Fibroblast of mammary gland (primary cell): ENCODE measurements around the gene FASTKD1.
"Not testable (repeated sequence)": the region's sequence is repeated elsewhere in the genome, so short reads cannot be mapped to it uniquely, and the experiment has no call there.

ENCODE experiments used
- DNase-seq: peaks from one replicate; pipeline ENCODE4 v3.0.0-alpha.2; 2010; ENCODE audit warnings: low read depth
- H3K4me3 ChIP-seq: 2 replicates; pipeline ENCODE4 v1.5.1; 2011; ENCODE audit warnings: low read depth, mild to moderate bottlenecking, low read length, moderate library complexity; ENCODE audit not compliant: control insufficient read depth
- TF ChIP-seq, protein P1 (sequence below): conservative IDR thresholded peaks from 2 replicates; pipeline ENCODE4 v1.5.1; 2011; ENCODE audit warnings: low read depth, low read length, inconsistent platforms; ENCODE audit not compliant: control insufficient read depth, insufficient read depth

Gene FASTKD1, protein sequence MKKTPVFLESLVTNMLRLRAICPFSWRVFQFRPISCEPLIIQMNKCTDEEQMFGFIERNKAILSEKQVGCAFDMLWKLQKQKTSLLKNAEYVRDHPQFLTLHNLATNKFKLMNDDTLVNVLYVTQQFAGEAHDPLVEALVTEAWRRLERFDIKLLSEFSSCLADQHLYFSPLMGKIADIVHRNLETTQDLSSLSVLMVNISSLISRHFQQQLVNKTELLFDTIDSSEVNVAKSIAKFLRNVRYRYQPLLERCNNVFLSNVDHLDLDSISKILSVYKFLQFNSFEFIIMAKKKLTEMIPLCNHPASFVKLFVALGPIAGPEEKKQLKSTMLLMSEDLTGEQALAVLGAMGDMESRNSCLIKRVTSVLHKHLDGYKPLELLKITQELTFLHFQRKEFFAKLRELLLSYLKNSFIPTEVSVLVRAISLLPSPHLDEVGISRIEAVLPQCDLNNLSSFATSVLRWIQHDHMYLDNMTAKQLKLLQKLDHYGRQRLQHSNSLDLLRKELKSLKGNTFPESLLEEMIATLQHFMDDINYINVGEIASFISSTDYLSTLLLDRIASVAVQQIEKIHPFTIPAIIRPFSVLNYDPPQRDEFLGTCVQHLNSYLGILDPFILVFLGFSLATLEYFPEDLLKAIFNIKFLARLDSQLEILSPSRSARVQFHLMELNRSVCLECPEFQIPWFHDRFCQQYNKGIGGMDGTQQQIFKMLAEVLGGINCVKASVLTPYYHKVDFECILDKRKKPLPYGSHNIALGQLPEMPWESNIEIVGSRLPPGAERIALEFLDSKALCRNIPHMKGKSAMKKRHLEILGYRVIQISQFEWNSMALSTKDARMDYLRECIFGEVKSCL

DNA sequence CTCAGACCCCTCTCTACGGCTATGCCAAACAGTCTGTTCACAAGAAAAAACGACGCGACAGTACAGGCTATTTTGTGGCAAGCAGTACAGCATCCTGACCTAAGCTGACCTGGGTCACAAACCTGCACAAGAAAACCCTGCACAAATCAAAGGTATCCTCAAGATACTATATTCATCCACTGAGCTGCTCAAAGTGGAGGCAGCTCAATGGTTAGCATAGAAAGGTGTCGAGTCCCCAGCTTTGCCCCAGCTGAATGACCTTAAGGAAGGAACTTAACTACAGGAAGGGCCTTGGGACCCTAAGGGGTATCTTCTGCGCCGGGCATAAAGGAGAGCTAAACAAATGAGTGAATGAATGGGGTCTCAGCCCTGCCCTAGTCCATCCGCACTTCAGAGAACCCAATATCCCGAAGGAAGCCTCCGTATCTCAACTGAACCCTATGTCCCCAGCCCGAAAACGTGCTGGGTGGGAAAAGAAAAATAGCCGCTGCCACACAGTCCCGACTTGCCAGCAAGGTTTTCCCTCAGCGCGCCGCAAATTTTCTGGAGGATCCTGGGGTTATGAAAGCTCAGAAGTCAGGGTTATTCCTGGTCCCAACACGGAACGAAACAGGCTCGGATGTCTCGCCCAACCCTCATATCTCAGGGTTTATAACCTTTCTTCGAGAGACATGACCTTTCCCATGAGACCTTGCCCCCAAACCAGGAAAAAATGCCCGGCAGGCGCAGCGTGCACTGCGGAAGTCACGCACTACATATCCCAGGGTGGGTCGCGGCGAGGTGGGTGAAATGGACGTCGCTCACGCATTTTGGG lies at the start of gene FASTKD1:
Gene FASTKD1 (minus strand): TSS at position 706 of the 814 bp plus-strand sequence. CDS start 1,836 bp downstream, outside the sequence.
- H3K4me3 ChIP-seq, result peak within 1 kb of the TSS; percentile 94
- DNase-seq, result peak; percentile 87
- TF ChIP-seq, protein P1, sequence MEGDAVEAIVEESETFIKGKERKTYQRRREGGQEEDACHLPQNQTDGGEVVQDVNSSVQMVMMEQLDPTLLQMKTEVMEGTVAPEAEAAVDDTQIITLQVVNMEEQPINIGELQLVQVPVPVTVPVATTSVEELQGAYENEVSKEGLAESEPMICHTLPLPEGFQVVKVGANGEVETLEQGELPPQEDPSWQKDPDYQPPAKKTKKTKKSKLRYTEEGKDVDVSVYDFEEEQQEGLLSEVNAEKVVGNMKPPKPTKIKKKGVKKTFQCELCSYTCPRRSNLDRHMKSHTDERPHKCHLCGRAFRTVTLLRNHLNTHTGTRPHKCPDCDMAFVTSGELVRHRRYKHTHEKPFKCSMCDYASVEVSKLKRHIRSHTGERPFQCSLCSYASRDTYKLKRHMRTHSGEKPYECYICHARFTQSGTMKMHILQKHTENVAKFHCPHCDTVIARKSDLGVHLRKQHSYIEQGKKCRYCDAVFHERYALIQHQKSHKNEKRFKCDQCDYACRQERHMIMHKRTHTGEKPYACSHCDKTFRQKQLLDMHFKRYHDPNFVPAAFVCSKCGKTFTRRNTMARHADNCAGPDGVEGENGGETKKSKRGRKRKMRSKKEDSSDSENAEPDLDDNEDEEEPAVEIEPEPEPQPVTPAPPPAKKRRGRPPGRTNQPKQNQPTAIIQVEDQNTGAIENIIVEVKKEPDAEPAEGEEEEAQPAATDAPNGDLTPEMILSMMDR, result no peak

DNA sequence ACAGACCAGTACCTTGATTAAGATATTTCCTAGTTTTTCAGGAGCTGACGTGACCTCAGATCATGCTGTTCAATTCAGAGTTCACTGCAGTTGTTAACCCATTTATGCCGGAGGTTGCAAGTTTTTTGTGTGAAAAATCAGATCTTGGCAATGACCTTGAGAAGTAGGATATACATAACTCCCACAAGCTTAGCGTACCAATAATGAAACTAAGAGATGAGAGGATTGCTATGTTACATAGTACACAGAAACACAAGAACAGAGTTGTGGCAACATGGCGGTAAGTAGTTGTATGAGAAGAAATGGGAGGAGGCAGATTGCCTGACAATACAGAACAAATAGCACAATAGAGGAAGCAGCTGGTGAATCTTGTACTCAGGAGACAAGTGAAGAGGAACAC lies 49.6 kb upstream of the FASTKD1 start:
- TF ChIP-seq, protein P1, result no peak
- no peak for DNase-seq
- no peak overlapping the region for H3K4me3 ChIP-seq

DNA sequence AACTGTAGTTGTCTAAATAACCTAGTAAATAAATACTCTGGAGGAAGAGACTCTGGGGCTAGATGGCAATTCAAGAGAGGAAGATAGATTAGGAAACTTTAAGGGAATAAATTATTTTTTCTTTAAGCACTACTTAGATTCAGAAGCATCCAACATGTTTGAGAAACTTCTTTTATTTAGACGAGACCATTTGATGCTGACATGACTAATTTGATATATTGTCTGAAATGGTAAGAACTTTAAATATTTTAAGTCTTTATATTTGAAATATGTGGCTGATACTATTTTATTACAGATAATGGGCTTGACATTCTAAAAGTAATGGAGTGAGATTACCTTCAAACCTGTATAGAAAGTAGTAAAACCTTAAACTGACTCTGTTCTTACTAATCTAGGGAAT lies 46.8 kb upstream of the FASTKD1 start:
- TF ChIP-seq, protein P1, result no peak
- no peak overlapping the region for H3K4me3 ChIP-seq
- DNase-seq, result no peak

DNA sequence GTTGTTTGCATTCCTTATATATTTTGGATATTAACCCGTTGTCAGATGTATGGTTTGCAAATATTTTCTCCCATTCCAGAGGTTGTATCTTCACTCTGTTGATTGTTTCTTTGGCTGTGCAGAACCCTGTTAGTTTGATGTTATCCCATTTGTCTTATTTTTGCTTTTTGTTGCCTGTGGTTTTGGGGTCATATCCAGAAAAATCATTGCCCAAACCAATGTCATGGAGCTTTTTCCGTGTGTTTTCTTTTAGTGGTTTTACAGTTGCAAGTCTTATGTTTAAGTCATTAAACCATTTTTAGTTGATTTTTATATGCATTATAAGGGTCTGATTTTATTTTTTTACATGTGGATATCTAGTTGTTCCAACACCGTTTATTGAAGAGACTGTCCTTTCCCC lies 46.3 kb upstream of the FASTKD1 start:
- TF ChIP-seq, protein P1, result no peak

DNA sequence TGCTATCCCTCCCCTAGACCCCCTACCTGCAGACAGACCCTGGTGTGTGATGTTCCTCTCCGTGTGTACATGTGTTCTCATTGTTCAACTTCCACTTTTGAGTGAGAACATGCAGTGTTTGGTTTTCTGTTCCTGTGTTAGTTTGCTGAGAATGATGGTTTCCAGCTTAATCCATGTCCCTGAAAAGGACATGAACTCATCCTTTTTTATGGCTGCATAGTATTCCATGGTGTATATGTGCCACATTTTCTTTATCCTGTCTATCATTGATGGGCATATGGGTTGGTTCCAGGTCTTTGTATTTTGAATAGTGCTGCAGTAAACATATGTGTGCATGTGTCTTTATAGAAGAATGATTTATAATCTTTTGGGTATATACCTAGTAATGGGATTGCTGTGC lies 42.3 kb upstream of the FASTKD1 start:
- not testable (repeated sequence) for DNase-seq, H3K4me3 ChIP-seq

More for the DNA sequence above, 46.3 kb upstream of the FASTKD1 start:
- no peak overlapping the region for H3K4me3 ChIP-seq
- peak; percentile 14 for DNase-seq

DNA sequence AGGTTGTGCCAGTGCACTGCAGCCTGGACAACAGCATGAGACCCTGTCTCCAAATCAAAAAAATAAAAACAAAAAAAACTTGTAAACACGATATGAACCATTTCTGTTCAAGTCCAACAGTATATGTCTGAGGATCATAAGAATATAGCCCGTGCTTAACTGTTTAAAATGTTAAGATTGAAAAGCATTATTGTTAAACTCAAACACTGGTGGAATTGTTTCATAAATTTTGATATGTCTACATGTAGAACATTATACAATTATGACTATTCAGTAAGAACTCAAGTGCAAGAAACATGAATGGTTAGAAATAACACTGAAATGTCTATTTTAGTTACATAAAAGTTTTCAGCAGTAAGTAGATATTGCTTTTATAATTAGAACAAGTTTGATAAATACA lies 40.2 kb upstream of the FASTKD1 start:
- TF ChIP-seq, protein P1, result no peak
- no peak for DNase-seq
- no peak overlapping the region for H3K4me3 ChIP-seq
